ENCODE data around the gene PACS1. TPM values are rescaled to one million over a fixed set of nuclear protein-coding genes. Genes with fewer than 3 reads are reported as not detected.

PACS1 gene
- total RNA-seq, 1 experiment from 2014 or later, result 41.1 TPM

- Histone ChIP-seq H3K9ac (ENCODE audit: low read length) (no peak overlapping the region), H3K4me3 (replicated peaks in 1 of 2; ENCODE audit: low read depth in 1 of 2, low read length in 2 of 2) (no peak overlapping the region)
- POLR2A ChIA-PET, result no interaction called here
Observed at GRCh38 chr11:66101066-66101464, 31.0 kb downstream of the PACS1 start.

More at GRCh38 chr11:66101066-66101464, 31.0 kb downstream of the PACS1 start:
- no peaks in the 10 kb centered on the region for H3K27me3 ChIP-seq (ENCODE audit: insufficient read depth, low read length)
- ATAC-seq (no peak), DNase-seq (ENCODE audit: low read depth, low spot score) (no peak)
- BruUV-seq (replicated peaks), result no TSS peak
- H3K27ac ChIP-seq (ENCODE audit: low read depth, low read length), result no peak overlapping the region
- no peaks in the 10 kb centered on the region for H3K9me2 ChIP-seq (ENCODE audit: insufficient read depth)
- H3K4me2 ChIP-seq (ENCODE audit: low read length), result no peak overlapping the region
- ChIA-PET CTCF (no interaction called here), RAD21 (ENCODE audit: low non-redundant PET in 1 of 2, low total read pairs in 2 of 2, uncharacterized antibody in 2 of 2, unreplicated experiment in 2 of 2) (no interaction called here)
- no peaks in the 10 kb centered on the region for H3K36me3 ChIP-seq (ENCODE audit: control insufficient read depth in 1 of 2, insufficient read depth in 2 of 2, low read length in 2 of 2)
- H3K4me1 ChIP-seq (ENCODE audit: control insufficient read depth in 1 of 2, insufficient read depth in 2 of 2, low read length in 2 of 2), result no peaks in the 10 kb centered on the region
- H2AFZ ChIP-seq (ENCODE audit: low read depth, low read length, poor library complexity, severe bottlenecking), result no peak overlapping the region
- H3K79me2 ChIP-seq (ENCODE audit: insufficient read depth, low read length), result peaks cover 7% of the 10 kb centered on the region; the same call in 1 of the 2 replicates
- H4K20me1 ChIP-seq (ENCODE audit: insufficient read depth), result no peaks in the 10 kb centered on the region
- intact Hi-C loops (cut with micrococcal nuclease), result no loop called here
- no peaks in the 10 kb centered on the region for H3K9me3 ChIP-seq (ENCODE audit: control insufficient read depth in 1 of 2, insufficient read depth in 1 of 2, low read depth in 1 of 2, low read length in 2 of 2)
- TF ChIP-seq TCF7L2 (IDR thresholded peaks at IDR 0.05; ENCODE audit: borderline replicate concordance, extremely low read depth, insufficient read depth, insufficient read length) (no peak), SRF (IDR thresholded peaks at IDR 0.05; ENCODE audit: low read depth) (no peak), ZNF274 (IDR thresholded peaks at IDR 0.05; ENCODE audit: low read depth, low read length) (no peak), CBX3 (IDR thresholded peaks at IDR 0.05; ENCODE audit: low read depth) (no peak), RAD21 (IDR thresholded peaks at IDR 0.05; ENCODE audit: low read depth) (no peak), ZBTB33 (IDR thresholded peaks at IDR 0.05; ENCODE audit: extremely low read depth, insufficient replicate concordance, low read length) (no peak), ATF3 (IDR thresholded peaks at IDR 0.05) (no peak), JUND (IDR thresholded peaks at IDR 0.05) (no peak), ELF1 (IDR thresholded peaks at IDR 0.05; ENCODE audit: borderline replicate concordance, low read depth) (no peak), YY1 (IDR thresholded peaks at IDR 0.05; ENCODE audit: extremely low read depth, insufficient replicate concordance, low read depth, low read length) (no peak), CTCF (IDR thresholded peaks at IDR 0.05 in 2 of 3, conservative IDR thresholded peaks at IDR 0.05 in 1 of 3; ENCODE audit: borderline replicate concordance in 1 of 3, insufficient read depth in 1 of 3, low read depth in 2 of 3, low read length in 2 of 3) (no peak), CEBPB (IDR thresholded peaks at IDR 0.05; ENCODE audit: low read depth) (no peak), POLR2AphosphoS5 (IDR thresholded peaks at IDR 0.05; ENCODE audit: low read depth, low read length) (no peak), FOSL1 (IDR thresholded peaks at IDR 0.05; ENCODE audit: low read depth) (no peak), EZH2phosphoT487 (IDR thresholded peaks at IDR 0.05; ENCODE audit: borderline replicate concordance) (no peak), ZFX (IDR thresholded peaks at IDR 0.05) (no peak), SP1 (IDR thresholded peaks at IDR 0.05; ENCODE audit: low read depth) (no peak), MAX (IDR thresholded peaks at IDR 0.05) (no peak), POLR2A (IDR thresholded peaks at IDR 0.05; ENCODE audit: borderline replicate concordance, extremely low read depth, insufficient read depth, insufficient read length) (no peak)
- TF ChIP-seq, protein P1, sequence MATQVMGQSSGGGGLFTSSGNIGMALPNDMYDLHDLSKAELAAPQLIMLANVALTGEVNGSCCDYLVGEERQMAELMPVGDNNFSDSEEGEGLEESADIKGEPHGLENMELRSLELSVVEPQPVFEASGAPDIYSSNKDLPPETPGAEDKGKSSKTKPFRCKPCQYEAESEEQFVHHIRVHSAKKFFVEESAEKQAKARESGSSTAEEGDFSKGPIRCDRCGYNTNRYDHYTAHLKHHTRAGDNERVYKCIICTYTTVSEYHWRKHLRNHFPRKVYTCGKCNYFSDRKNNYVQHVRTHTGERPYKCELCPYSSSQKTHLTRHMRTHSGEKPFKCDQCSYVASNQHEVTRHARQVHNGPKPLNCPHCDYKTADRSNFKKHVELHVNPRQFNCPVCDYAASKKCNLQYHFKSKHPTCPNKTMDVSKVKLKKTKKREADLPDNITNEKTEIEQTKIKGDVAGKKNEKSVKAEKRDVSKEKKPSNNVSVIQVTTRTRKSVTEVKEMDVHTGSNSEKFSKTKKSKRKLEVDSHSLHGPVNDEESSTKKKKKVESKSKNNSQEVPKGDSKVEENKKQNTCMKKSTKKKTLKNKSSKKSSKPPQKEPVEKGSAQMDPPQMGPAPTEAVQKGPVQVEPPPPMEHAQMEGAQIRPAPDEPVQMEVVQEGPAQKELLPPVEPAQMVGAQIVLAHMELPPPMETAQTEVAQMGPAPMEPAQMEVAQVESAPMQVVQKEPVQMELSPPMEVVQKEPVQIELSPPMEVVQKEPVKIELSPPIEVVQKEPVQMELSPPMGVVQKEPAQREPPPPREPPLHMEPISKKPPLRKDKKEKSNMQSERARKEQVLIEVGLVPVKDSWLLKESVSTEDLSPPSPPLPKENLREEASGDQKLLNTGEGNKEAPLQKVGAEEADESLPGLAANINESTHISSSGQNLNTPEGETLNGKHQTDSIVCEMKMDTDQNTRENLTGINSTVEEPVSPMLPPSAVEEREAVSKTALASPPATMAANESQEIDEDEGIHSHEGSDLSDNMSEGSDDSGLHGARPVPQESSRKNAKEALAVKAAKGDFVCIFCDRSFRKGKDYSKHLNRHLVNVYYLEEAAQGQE (IDR thresholded peaks at IDR 0.05; ENCODE audit: low read depth), result no peak

Data from HCT116 (cell line).